AG09309 (cell line): Measurements from ENCODE around the gene CARD11.

ENCODE experiments used
- DNase-seq: peaks from one replicate; pipeline ENCODE4 v3.0.0-alpha.2; 2010; ENCODE audit warnings: low read depth
- H3K4me3 ChIP-seq: 2 replicates; pipeline ENCODE4 v1.5.1; 2011; ENCODE audit warnings: mild to moderate bottlenecking, low read depth, low read length, moderate library complexity; ENCODE audit not compliant: control insufficient read depth
- TF ChIP-seq, protein P1 (sequence below): IDR thresholded peaks from 2 replicates; pipeline ENCODE4 v1.5.1; 2011; ENCODE audit warnings: mild to moderate bottlenecking, low read depth, low read length, inconsistent platforms; ENCODE audit not compliant: insufficient read depth, control insufficient read depth; ENCODE audit errors: missing control alignments

CARD11 gene

DNA sequence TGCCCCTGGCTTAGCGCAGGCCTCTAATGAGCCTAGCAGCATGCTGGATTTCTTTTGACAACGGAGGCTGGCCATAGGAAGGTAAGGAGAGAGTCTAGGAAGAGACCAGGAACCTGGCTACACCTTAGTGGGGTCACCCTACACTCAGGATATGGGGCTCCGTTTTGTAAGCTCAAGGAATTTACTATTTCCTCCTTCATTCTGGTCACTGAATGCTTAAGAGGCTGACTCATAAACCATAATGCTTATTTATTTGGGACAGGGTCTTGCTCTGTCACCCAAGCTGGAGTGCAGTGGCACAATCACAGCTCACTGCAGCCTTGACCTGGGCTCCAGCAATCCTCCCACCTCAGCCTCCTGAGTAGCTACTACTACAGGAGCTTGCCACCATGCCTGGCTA, 38.4 kb downstream of the CARD11 start:
- TF ChIP-seq, protein P1, sequence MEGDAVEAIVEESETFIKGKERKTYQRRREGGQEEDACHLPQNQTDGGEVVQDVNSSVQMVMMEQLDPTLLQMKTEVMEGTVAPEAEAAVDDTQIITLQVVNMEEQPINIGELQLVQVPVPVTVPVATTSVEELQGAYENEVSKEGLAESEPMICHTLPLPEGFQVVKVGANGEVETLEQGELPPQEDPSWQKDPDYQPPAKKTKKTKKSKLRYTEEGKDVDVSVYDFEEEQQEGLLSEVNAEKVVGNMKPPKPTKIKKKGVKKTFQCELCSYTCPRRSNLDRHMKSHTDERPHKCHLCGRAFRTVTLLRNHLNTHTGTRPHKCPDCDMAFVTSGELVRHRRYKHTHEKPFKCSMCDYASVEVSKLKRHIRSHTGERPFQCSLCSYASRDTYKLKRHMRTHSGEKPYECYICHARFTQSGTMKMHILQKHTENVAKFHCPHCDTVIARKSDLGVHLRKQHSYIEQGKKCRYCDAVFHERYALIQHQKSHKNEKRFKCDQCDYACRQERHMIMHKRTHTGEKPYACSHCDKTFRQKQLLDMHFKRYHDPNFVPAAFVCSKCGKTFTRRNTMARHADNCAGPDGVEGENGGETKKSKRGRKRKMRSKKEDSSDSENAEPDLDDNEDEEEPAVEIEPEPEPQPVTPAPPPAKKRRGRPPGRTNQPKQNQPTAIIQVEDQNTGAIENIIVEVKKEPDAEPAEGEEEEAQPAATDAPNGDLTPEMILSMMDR = no peak

DNA sequence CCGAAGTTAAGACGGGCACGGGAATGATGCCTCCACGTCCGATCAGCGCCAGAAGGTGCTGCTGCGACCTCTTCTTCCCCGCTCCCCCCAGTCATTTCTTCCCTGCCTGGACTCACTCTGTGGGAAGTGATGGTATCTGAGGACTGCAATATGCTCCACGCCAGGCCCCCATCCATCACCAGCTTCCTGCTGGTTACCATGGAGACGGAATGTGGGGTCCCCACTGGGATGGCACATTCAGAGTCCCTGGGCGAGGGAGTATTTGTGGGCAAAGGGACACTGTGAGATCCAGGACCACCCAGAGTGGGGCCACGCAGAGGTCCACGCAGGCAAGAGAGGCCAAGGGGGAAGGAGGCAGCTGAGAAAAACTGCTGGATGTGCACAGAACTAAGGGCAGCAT, 39.7 kb downstream of the CARD11 start:
- DNase-seq = no peak
- TF ChIP-seq, protein P1 = no peak
- no peak overlapping the region for H3K4me3 ChIP-seq

More for the DNA sequence above, 38.4 kb downstream of the CARD11 start:
- no peak overlapping the region for H3K4me3 ChIP-seq
- no peak for DNase-seq

DNA sequence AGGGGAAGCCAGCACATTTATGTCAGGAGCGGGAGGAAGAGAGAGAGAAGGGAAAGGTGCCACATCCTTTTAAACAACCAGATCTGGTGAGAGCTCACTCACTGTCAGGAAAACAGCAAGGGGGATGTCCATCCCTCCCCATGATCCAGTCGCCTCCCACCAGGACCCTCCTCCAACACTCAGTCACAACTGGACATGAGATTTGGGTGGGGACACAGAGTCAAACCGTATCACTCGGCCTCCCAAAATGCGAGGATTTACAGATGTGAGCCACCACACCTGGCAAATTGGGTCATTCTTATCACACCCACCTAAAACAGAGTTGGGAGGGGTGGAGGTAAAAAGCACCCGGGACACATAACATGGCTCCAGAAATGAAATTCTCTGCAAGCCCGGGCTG, 41.0 kb downstream of the CARD11 start:
- H3K4me3 ChIP-seq = no peak overlapping the region
- no peak for DNase-seq
- TF ChIP-seq, protein P1 = no peak

DNA sequence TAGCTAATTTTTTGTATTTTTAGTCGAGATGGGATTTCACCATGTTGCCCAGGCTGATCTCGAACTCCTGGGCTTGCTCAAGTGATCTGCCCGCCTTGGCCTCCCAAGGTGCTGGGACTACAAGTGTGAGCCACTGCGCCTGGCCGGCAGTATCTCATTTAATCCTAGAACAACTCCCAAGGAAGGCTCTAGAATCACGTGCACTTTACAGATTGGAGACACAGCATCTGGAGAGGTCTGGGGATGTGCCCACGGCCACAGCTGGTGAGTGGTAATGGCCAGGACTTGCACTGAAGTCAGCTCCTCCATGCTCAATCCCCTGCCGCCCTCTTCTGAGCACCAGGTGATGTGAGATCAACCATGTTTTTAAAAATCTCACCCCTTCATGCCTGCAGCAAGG, 43.1 kb downstream of the CARD11 start:
- TF ChIP-seq, protein P1 = no peak
- H3K4me3 ChIP-seq = no peak overlapping the region
- DNase-seq = no peak

DNA sequence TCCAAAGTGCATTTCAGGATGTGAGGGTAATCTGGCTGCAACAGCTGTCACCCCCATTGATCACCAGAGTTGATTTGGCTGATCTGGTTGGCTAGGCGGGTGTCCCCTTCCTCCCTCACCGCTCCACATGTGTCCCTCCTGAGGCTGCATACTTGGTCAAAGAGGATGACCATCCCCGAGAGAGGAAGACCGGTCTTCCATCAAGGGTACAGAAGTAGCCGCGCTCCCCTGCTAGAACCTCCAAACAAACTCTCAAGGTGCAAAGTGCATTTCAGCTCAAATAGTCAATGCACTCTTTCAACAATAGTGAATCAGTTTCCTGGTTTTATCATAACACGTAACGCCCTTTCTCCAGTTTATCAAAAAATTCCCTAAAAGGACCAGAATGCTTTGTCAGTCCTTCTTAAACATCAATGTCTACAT, 44.6 kb downstream of the CARD11 start:
- TF ChIP-seq, protein P1 = no peak
- no peak for DNase-seq

DNA sequence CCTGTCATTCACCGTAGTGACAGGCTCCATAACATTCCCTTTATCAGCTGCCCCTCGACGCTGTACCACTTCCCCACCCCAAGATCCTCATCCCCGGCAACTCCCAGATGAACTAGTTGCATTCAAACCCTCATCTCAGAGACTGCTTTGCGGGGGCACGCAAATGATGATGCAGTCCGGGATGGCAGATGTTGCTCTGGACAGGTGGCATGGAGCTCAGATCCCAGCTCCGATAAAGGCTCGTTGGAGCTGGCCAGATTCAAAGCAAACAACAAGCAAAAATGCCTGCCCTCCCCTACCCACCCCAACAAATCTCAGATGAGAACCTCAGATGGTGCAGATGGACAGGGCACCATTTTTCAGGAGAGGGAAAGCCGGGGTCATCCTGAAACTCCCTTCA, 46.7 kb downstream of the CARD11 start:
- TF ChIP-seq, protein P1 = no peak
- DNase-seq = no peak
- H3K4me3 ChIP-seq = no peak overlapping the region

More for the DNA sequence above, 44.6 kb downstream of the CARD11 start:
- no peak overlapping the region for H3K4me3 ChIP-seq

DNA sequence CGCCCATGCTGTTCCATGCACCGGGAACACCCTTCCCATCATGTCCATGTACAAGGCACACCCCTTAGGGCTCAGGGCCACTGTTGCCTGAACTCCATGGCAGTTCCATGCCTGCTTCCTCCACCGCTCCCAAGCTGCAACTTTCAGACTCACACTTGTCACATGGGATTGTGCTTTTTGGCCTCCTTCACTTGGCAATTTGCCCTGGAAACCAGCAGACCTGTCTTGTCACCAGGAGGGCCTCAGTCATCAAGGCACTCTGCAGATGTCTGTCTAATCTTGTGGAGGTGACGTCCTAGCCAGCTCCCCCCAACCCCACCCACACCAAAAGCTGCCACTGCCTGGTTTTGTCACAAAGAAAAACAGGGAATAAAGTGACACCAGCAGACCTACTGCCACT, 47.5 kb downstream of the CARD11 start:
- DNase-seq = no peak
- H3K4me3 ChIP-seq = no peak overlapping the region
- TF ChIP-seq, protein P1 = no peak
